HL-60 (cell line): ENCODE measurements around the gene CTIF.

Source experiments
- DNase-seq, 2 experiments: peaks; one replicate each; pipeline ENCODE4 v3.0.0-alpha.2; 2010 to 2020; ENCODE audit warnings: low read depth in 1 of 2, low spot score in 1 of 2
- H3K27ac ChIP-seq: fragments of 250-450 bp; sonication (Bioruptor Pico); replicated peaks from 2 replicates; pipeline ENCODE4 v1.5.1; 2020; ENCODE audit warnings: mild to moderate bottlenecking, moderate library complexity
- H3K27me3 ChIP-seq: fragments of 250-450 bp; sonication (Bioruptor Pico); 2 replicates; pipeline ENCODE4 v1.5.1; 2021; ENCODE audit warnings: mild to moderate bottlenecking, moderate library complexity; ENCODE audit not compliant: insufficient read depth, poor library complexity, severe bottlenecking
- H3K4me3 ChIP-seq: replicated peaks from 2 replicates; pipeline ENCODE4 v1.5.1; 2011; ENCODE audit warnings: mild to moderate bottlenecking, control low read depth, low read length; ENCODE audit not compliant: insufficient read depth
- CTCF ChIP-seq: IDR thresholded peaks from one replicate; pipeline ENCODE4 v1.5.1; 2011; ENCODE audit warnings: low read length, control low read depth, inconsistent platforms; ENCODE audit not compliant: insufficient read depth
- GABPA ChIP-seq: IDR thresholded peaks from 2 replicates; pipeline ENCODE4 v1.6.1; 2012; ENCODE audit warnings: low read depth
- POLR2AphosphoS5 ChIP-seq: IDR thresholded peaks from 2 replicates; pipeline ENCODE4 v1.6.1; 2012; ENCODE audit warnings: low read depth
- REST ChIP-seq: IDR thresholded peaks from 2 replicates; pipeline ENCODE4 v1.6.1; 2012; ENCODE audit warnings: low read depth; ENCODE audit not compliant: insufficient replicate concordance
- SPI1 ChIP-seq: IDR thresholded peaks from 2 replicates; pipeline ENCODE4 v1.6.1; 2012; ENCODE audit warnings: low read depth, mild to moderate bottlenecking, borderline replicate concordance

CTIF gene

GRCh38 chr18:48887294-48887904 lies 348.6 kb downstream of the CTIF start:
- no peak overlapping the region for H3K4me3 ChIP-seq
- TF ChIP-seq POLR2AphosphoS5 (no peak), CTCF (no peak), SPI1 (no peak), REST (no peak), GABPA (no peak)
- H3K27ac ChIP-seq, result no peak overlapping the region
- DNase-seq, result no peak
- H3K27me3 ChIP-seq, result no peaks in the 10 kb centered on the region

GRCh38 chr18:48887905-48888772 lies 349.3 kb downstream of the CTIF start:
- no peak overlapping the region for H3K27ac ChIP-seq
- no peaks in the 10 kb centered on the region for H3K27me3 ChIP-seq
- DNase-seq, result no peak
- H3K4me3 ChIP-seq, result no peak overlapping the region
- no peak for TF ChIP-seq SPI1

- Histone ChIP-seq H3K27ac (no peak overlapping the region), H3K27me3 (no peaks in the 10 kb centered on the region), H3K4me3 (no peak overlapping the region)
- no peak for DNase-seq
- TF ChIP-seq SPI1 (no peak), POLR2AphosphoS5 (no peak), CTCF (no peak), GABPA (no peak), REST (no peak)
Observed at GRCh38 chr18:48888773-48889080, 349.9 kb downstream of the CTIF start.

- no peak overlapping the region for H3K27ac ChIP-seq
- no peaks in the 10 kb centered on the region for H3K27me3 ChIP-seq
- TF ChIP-seq GABPA (no peak), CTCF (no peak), REST (no peak), SPI1 (no peak)
- DNase-seq, result no peak
- H3K4me3 ChIP-seq, result no peak overlapping the region
Observed at GRCh38 chr18:48889115-48889941, 350.5 kb downstream of the CTIF start.
